Breast epithelium (tissue), 4 donors: ENCODE data around the gene DUSP28. TPM values are rescaled to one million over a fixed set of nuclear protein-coding genes. Genes with fewer than 3 reads are reported as not detected.
A peak's percentile ranks its signal among the peaks of the same experiment; 100 is the strongest.

ENCODE experiments used
- DNase-seq, 2 donors: peaks; one replicate each; pipeline ENCODE4 v3.0.0-alpha.2; 2019; ENCODE audit warnings: low spot score in 2 of 2
- H3K27ac ChIP-seq, 2 donors: fragments of 200-600 bp; sonication (generic) in 1 of 2; one replicate each; pipeline ENCODE4 v1.5.1; 2016 to 2019; ENCODE audit warnings: mild to moderate bottlenecking in 1 of 2
- H3K27me3 ChIP-seq, 2 donors: fragments of 200-600 bp; sonication (generic) in 1 of 2; one replicate each; pipeline versions ENCODE4 v1.5.1 to v1.6.0; 2017 to 2019; ENCODE audit warnings: control low read depth in 1 of 2, mild to moderate bottlenecking in 1 of 2
- H3K36me3 ChIP-seq: fragments of 200-600 bp; one replicate; pipeline ENCODE4 v1.5.1; 2019
- H3K4me1 ChIP-seq, 2 donors: fragments of 200-600 bp; sonication (generic); one replicate each; pipeline ENCODE4 v1.5.1; 2016 to 2019; ENCODE audit warnings: control low read depth in 1 of 2
- H3K4me3 ChIP-seq, 3 donors: fragments of 200-600 bp; sonication (generic); 1 replicate in 2 of 3; 2 replicates in 1 of 3; pipeline ENCODE4 v1.5.1; 2016 to 2019; ENCODE audit warnings: mild to moderate bottlenecking in 3 of 3, moderate library complexity in 2 of 3
- H3K9me3 ChIP-seq, 2 donors: fragments of 200-600 bp; sonication (generic) in 1 of 2; one replicate each; pipeline ENCODE4 v1.5.1; 2016 to 2019; ENCODE audit warnings: control low read depth in 1 of 2
- POLR2A ChIP-seq: fragments of 450-650 bp; IDR thresholded peaks from one replicate; pipeline ENCODE4 v1.6.1; 2016; ENCODE audit warnings: antibody characterized with exemption, mild to moderate bottlenecking, moderate library complexity
- POLR2AphosphoS5 ChIP-seq, 3 donors: sonication (generic); formaldehyde crosslinking; IDR thresholded peaks; one replicate each; pipeline ENCODE4 v1.6.1; 2017; ENCODE audit warnings: antibody characterized with exemption in 3 of 3
- intact Hi-C: fragments of 100-400 bp; cut with DNase I; formaldehyde crosslinking; loops from one replicate; pipeline ENCODE4 v1.15.1; 2023; ENCODE audit warnings: low total_unique reads
- total RNA-seq, 3 donors: library from RNA; depleted of rRNA; stranded (reverse); fragments of >200 nt; gene quantifications; one replicate each; pipeline ENCODE4 v1.1.0, GENCODE V29; 2016
- TF ChIP-seq, protein P1 (sequence below), 3 donors: fragments of 450-650 bp; IDR thresholded peaks; one replicate each; pipeline ENCODE4 v1.5.1; 2016 to 2017; ENCODE audit warnings: antibody characterized with exemption in 3 of 3, mild to moderate bottlenecking in 3 of 3, moderate library complexity in 3 of 3

Gene DUSP28
- total RNA-seq, 3 donors from 2014 or later = 5.9 to 8.8 (median 6.9) TPM

DNA sequence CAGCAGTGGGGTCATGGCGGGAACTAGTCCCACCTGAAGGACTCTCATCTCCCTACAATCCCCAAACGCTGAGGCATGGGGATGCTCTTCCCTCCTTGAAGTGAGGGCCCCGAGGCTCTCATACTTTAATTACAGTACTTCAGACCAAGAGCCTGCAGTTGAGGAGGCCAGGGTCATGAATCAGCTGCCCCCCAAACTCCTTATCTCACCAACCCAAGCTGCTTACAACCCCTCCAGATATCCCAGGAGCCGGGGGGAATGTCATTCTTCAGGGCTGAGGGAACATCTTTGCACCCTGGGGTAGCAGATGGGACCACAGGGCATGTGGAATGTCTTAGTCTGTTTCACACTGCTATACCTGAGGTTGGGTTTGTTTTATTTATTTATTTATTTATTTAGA lies 23.6 kb downstream of the DUSP28 start:
- Histone ChIP-seq H3K9me3 (no peaks in the 10 kb centered on the region), H3K4me1 (peaks cover 24 to 29% of the 10 kb centered on the region in 2 donors), H3K27me3 (no peaks in the 10 kb centered on the region), H3K4me3 (no peak overlapping the region), H3K27ac (no peak overlapping the region), H3K36me3 (no peaks in the 10 kb centered on the region)
- intact Hi-C loops = loop anchor here (1.0 kb wide), 1 partner anchor 16 kb away; no protein-coding TSS in a partner anchor
- no peak for DNase-seq
- TF ChIP-seq, protein P1, sequence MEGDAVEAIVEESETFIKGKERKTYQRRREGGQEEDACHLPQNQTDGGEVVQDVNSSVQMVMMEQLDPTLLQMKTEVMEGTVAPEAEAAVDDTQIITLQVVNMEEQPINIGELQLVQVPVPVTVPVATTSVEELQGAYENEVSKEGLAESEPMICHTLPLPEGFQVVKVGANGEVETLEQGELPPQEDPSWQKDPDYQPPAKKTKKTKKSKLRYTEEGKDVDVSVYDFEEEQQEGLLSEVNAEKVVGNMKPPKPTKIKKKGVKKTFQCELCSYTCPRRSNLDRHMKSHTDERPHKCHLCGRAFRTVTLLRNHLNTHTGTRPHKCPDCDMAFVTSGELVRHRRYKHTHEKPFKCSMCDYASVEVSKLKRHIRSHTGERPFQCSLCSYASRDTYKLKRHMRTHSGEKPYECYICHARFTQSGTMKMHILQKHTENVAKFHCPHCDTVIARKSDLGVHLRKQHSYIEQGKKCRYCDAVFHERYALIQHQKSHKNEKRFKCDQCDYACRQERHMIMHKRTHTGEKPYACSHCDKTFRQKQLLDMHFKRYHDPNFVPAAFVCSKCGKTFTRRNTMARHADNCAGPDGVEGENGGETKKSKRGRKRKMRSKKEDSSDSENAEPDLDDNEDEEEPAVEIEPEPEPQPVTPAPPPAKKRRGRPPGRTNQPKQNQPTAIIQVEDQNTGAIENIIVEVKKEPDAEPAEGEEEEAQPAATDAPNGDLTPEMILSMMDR (IDR thresholded peaks at IDR 0.05) = no peak
- TF ChIP-seq POLR2AphosphoS5 (IDR thresholded peaks at IDR 0.05) = no peak
- no peak for TF ChIP-seq POLR2A

DNA sequence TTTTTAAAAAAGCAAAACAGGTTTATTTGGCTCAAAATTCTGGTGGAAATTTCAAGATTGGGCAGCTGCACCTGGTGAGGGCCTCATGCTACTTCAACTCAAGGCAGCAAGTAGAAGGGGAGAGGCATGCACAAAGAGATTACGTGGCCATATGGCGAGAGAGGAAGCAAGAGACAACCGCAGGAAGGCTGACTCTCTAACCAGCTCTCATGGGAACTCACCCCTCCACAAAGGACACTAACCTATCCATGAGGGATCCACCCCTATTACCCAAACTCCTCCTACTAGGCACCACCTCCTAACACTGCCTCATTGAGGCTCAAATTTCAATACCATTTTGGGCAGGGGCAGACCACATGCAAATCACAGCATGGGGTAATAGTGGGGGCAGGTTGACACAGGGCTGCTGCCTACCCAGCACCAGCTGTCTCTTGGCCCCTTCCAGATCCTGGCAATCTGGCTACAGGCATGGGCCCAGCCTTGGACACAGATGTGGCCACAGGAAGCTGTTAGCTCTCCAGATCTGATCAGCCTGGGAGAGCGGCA lies 24.4 kb downstream of the DUSP28 start:
- peak overlapping the region in 2 of 3 donors; percentile 87 to 97 for H3K4me3 ChIP-seq
- peaks cover 24 to 27% of the 10 kb centered on the region in 2 donors for H3K4me1 ChIP-seq
- no peaks in the 10 kb centered on the region for H3K36me3 ChIP-seq
- TF ChIP-seq, protein P1 (IDR thresholded peaks at IDR 0.05) = no peak
- TF ChIP-seq POLR2A (no peak), POLR2AphosphoS5 (IDR thresholded peaks at IDR 0.05) (no peak)
- peak overlapping the region in 1 of 2 donors; percentile 9 for H3K27ac ChIP-seq
- intact Hi-C loops = loop anchor here (1.0 kb wide), 1 partner anchor 17 kb away; no protein-coding TSS in a partner anchor
- DNase-seq = no peak
- no peaks in the 10 kb centered on the region for H3K27me3 ChIP-seq
- no peaks in the 10 kb centered on the region for H3K9me3 ChIP-seq

DNA sequence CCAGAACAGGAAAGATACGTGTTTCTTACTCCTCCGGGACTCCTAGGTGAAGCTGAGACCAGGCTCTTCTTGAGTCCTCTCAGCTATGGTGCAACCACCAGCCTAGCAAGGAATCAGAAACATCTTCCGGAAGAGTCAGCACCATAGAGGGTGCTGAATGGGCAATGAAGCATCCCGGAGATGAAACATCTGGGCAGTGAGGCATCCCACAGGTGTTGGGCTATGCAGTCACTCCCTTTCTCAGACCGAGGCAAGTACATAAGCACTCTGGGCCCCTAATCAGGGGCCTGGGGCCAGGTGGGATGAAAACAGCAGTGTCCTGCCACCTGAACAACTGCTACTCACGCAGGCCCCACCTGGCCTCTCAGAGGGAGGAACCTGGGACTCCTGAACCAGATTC lies 24.9 kb downstream of the DUSP28 start:
- peak overlapping the region; percentile 84 to 97 (median 87) for H3K4me3 ChIP-seq
- no peak for DNase-seq
- H3K27ac ChIP-seq = peak overlapping the region; percentile 9 to 93
- H3K9me3 ChIP-seq = no peaks in the 10 kb centered on the region
- TF ChIP-seq POLR2AphosphoS5 (IDR thresholded peaks at IDR 0.05) (no peak), POLR2A (no peak)
- TF ChIP-seq, protein P1 (IDR thresholded peaks at IDR 0.05) = no peak
- intact Hi-C loops = no loop called here
- H3K36me3 ChIP-seq = no peaks in the 10 kb centered on the region
- H3K27me3 ChIP-seq = no peaks in the 10 kb centered on the region
- H3K4me1 ChIP-seq = peaks cover 22 to 24% of the 10 kb centered on the region in 2 donors

DNA sequence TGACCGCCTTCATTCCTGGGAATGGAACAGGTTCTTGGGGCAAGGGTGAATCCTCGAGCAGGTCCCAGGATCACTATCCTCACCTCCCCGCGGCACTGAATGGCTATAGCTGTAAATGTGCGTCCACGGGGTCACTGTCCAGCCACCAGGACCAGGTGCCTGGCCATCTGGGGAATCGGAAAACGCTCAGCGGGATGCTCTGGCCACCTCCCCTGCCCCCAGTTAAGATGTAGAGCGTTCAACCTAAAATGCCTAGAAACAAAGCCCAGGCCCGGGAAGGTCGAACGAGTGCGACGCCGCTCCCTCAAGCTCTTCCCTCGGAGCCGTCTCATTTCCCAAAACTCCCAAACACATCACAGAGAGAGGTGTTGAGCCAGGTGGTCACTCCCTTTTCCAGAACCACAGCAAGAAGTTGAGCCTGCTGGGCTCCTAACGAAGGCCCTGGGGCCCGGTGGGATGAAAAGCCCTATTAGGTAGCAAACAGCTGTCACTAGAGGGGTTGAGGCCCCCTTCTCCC lies 25.6 kb downstream of the DUSP28 start:
- TF ChIP-seq POLR2AphosphoS5 (IDR thresholded peaks at IDR 0.05) (no peak), POLR2A (no peak)
- TF ChIP-seq, protein P1 (IDR thresholded peaks at IDR 0.05) = no peak
- Histone ChIP-seq H3K27me3 (no peaks in the 10 kb centered on the region), H3K4me1 (peaks cover 22 to 24% of the 10 kb centered on the region in 2 donors), H3K4me3 (peak overlapping the region; percentile 84 to 97 (median 87)), H3K9me3 (no peaks in the 10 kb centered on the region), H3K27ac (peak overlapping the region; percentile 93 to 98), H3K36me3 (no peaks in the 10 kb centered on the region)
- intact Hi-C loops = no loop called here
- DNase-seq = no peak

DNA sequence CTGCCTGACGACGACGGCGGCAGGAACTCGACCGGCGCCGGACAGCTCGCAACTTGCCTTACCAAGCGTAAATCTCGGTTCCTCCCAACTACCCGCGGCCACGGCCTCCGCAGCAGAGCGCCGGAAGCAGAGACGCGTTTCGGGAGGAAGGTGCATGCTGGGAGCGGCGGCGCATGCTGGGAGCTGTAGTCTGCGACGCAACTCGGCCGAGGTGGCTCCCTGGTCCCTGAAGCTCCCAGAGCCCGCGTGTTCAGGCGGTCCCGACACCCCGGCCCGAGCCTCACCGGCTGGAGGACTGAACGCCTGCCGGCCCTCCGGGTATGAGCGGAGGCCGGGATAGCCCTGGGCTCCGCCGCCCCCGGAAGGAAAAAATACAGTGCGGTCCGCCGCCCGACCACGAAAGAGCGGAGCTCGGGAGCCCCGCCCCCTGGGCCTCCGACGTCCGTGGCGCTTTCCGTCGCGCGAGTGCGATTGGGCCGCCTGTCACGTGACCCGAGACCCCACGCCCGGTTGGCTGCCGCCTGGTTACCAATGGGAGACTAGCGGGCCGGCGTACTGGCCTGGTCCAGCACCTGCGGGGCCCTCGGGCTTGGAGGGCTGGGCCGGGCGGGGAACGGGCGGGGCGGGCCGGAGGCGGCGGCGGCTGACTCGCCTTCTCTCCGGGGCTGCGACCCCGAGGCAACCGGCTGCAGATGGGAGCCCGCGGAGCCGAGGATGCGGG lies 26.2 kb downstream of the DUSP28 start, which contains the start of gene CAPN10:
CAPN10 (plus strand) TSS at position 537 of the 721 bp plus-strand sequence; CDS start at position 715, 178 bp downstream.
- H3K4me1 ChIP-seq = peaks cover 22 to 24% of the 10 kb centered on the region in 2 donors

More for the DNA sequence above, 26.2 kb downstream of the DUSP28 start, which contains the start of gene CAPN10:
- H3K27ac ChIP-seq = peak within 1 kb of the TSS; percentile 93 to 98
- TF ChIP-seq POLR2A (no peak), POLR2AphosphoS5 (IDR thresholded peaks at IDR 0.05) (peak in 2 of 3 donors; percentile 71 to 86)
- TF ChIP-seq, protein P1 (IDR thresholded peaks at IDR 0.05) = no peak
- intact Hi-C loops = no loop called here
- H3K27me3 ChIP-seq = no peaks in the 10 kb centered on the region
- peak; percentile 97 to 98 for DNase-seq
- H3K4me3 ChIP-seq = peak within 1 kb of the TSS; percentile 84 to 97 (median 87)
- H3K36me3 ChIP-seq = no peaks in the 10 kb centered on the region
- no peaks in the 10 kb centered on the region for H3K9me3 ChIP-seq
